PFSK-1 (cell line): ENCODE measurements around the gene SH2B3.

Source experiments
- POLR2AphosphoS5 ChIP-seq: IDR thresholded peaks from 2 replicates; pipeline ENCODE4 v1.6.1; 2012; ENCODE audit warnings: low read depth, mild to moderate bottlenecking, control low read depth, low read length, moderate library complexity
- SIN3A ChIP-seq: IDR thresholded peaks from 2 replicates; pipeline ENCODE4 v1.6.1; 2012; ENCODE audit warnings: mild to moderate bottlenecking, low read length, moderate library complexity, borderline replicate concordance; ENCODE audit not compliant: insufficient read depth
- TAF1 ChIP-seq: IDR thresholded peaks from 2 replicates; pipeline ENCODE4 v1.6.1; 2012; ENCODE audit warnings: low read length, control low read depth, borderline replicate concordance; ENCODE audit not compliant: insufficient read depth

DNA sequence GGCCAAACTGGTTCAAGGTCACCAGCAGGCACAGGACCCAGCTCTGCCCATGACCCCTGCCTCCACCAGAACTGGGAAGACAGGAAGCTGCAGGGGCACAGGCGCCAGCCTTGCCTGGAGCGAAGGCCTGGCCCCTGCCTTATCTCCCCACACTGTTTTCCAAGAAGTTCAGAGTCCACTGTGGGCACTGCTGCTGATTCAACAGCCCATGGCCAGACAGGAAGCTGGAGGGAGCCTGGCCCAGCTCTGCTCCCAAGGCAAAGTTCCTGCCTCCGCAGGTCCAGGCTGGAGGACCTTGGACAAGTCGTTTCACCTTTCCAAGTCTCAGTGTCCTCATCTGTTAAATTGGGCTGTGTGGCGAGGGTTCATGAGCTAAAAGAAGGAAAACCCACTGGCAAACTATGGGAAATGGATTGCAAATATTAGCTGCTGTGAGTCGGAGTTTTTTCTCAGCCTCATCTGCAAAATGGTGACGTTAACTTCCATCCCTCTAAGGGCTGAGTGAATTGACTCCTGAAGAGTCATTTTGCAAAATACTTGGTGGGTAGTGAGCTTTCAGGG is 38.0 kb upstream of the SH2B3 start:
- TF ChIP-seq POLR2AphosphoS5, result no peak
- TF ChIP-seq SIN3A, result no peak
- TF ChIP-seq TAF1, result no peak
